Tibial artery (tissue), 4 donors: ENCODE data around the gene HSPA12B.

Source experiments
- DNase-seq, 2 donors: peaks; one replicate each; pipeline ENCODE4 v3.0.0-alpha.2; 2019
- H3K27ac ChIP-seq, 2 donors: fragments of 200-600 bp; sonication (generic) in 1 of 2; 1 replicate in 1 of 2; 2 replicates in 1 of 2; pipeline ENCODE4 v1.5.1; 2018 to 2019; ENCODE audit warnings: mild to moderate bottlenecking in 1 of 2
- H3K27me3 ChIP-seq, 2 donors: fragments of 200-600 bp; sonication (generic) in 1 of 2; one replicate each; pipeline versions ENCODE4 v1.5.1 to v1.6.0; 2016 to 2019
- H3K36me3 ChIP-seq, 3 donors: fragments of 200-600 bp; sonication (generic) in 2 of 3; one replicate each; pipeline ENCODE4 v1.5.1; 2016 to 2019; ENCODE audit warnings: mild to moderate bottlenecking in 2 of 3
- H3K4me1 ChIP-seq, 4 donors: fragments of 200-600 bp; sonication (generic) in 2 of 4; 1 replicate in 3 of 4; 2 replicates in 1 of 4; pipeline ENCODE4 v1.5.1; 2016 to 2019
- H3K4me3 ChIP-seq, 2 donors: fragments of 200-600 bp; sonication (generic) in 1 of 2; 1 replicate in 1 of 2; 2 replicates in 1 of 2; pipeline ENCODE4 v1.5.1; 2018 to 2019; ENCODE audit warnings: mild to moderate bottlenecking in 2 of 2
- H3K9me3 ChIP-seq, 3 donors: fragments of 200-600 bp; sonication (generic) in 1 of 3; one replicate each; pipeline ENCODE4 v1.5.1; 2016 to 2019
- intact Hi-C: fragments of 100-400 bp; cut with DNase I; formaldehyde crosslinking; loops from one replicate; pipeline ENCODE4 v1.15.0; 2023; ENCODE audit warnings: low total_unique reads
- TF ChIP-seq, protein P1 (sequence below), 2 experiments: fragments of 200-600 bp in 1 of 2; fragments of 450-650 bp in 1 of 2; IDR thresholded peaks; one replicate each; pipeline ENCODE4 v1.5.1; 2017 to 2019; ENCODE audit warnings: antibody characterized with exemption in 2 of 2, mild to moderate bottlenecking in 1 of 2, moderate library complexity in 1 of 2

HSPA12B gene

DNA sequence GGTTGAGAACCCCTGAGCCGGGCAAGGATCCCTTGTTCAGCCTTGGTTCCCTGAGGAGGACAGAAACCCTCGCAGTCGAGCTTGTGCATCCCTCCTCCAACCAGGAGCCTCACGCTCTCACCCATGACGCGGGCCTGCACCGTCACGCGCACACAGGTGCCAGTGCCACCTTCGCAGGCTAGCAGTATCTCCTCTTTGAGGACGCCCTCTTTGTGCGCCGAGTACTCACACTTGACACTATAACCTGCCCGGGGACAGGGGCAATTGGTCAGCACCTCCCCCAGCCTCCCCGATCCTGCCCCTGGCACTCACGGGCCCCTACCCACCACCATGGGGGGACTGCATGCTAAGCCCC, 21.8 kb downstream of the HSPA12B start:
- no peak overlapping the region for H3K27ac ChIP-seq
- intact Hi-C loops, result no loop called here
- TF ChIP-seq, protein P1, sequence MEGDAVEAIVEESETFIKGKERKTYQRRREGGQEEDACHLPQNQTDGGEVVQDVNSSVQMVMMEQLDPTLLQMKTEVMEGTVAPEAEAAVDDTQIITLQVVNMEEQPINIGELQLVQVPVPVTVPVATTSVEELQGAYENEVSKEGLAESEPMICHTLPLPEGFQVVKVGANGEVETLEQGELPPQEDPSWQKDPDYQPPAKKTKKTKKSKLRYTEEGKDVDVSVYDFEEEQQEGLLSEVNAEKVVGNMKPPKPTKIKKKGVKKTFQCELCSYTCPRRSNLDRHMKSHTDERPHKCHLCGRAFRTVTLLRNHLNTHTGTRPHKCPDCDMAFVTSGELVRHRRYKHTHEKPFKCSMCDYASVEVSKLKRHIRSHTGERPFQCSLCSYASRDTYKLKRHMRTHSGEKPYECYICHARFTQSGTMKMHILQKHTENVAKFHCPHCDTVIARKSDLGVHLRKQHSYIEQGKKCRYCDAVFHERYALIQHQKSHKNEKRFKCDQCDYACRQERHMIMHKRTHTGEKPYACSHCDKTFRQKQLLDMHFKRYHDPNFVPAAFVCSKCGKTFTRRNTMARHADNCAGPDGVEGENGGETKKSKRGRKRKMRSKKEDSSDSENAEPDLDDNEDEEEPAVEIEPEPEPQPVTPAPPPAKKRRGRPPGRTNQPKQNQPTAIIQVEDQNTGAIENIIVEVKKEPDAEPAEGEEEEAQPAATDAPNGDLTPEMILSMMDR (IDR thresholded peaks at IDR 0.05), result no peak
- DNase-seq, result no peak
- peaks cover 0 to 15% (median 0%) of the 10 kb centered on the region in 4 donors for H3K4me1 ChIP-seq
- H3K27me3 ChIP-seq, result peaks cover 0 to 23% of the 10 kb centered on the region in 2 donors
- no peaks in the 10 kb centered on the region for H3K9me3 ChIP-seq
- no peak overlapping the region for H3K4me3 ChIP-seq
- H3K36me3 ChIP-seq, result peaks cover 0 to 22% (median 6%) of the 10 kb centered on the region in 3 donors

DNA sequence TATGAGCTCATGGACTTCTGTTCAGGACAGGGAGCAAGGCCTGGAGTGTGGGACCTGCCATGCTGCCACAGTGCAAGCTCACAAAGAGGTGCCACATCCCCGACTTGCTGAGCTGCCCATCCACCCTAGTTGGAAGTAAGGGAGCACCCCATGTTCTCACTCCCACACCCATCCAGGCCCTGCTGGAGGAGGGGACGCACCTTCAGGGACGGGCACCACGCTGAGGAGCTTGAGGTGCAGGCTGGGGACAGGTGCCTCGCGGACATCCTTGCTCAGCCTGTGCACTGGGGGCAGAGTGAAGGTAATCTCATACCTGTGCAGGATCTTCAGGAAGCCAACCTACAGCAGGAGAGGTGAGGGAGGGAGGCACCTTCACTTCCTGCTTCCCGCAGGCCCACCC, 22.8 kb downstream of the HSPA12B start:
- peaks cover 0 to 8% (median 0%) of the 10 kb centered on the region in 4 donors for H3K4me1 ChIP-seq
- no peak overlapping the region for H3K27ac ChIP-seq
- peaks cover 0 to 13% of the 10 kb centered on the region in 2 donors for H3K27me3 ChIP-seq
- H3K36me3 ChIP-seq, result peaks cover 0 to 22% (median 6%) of the 10 kb centered on the region in 3 donors
- no peaks in the 10 kb centered on the region for H3K9me3 ChIP-seq
- TF ChIP-seq, protein P1 (IDR thresholded peaks at IDR 0.05), result no peak
- H3K4me3 ChIP-seq, result no peak overlapping the region
- intact Hi-C loops, result no loop called here
- no peak for DNase-seq

DNA sequence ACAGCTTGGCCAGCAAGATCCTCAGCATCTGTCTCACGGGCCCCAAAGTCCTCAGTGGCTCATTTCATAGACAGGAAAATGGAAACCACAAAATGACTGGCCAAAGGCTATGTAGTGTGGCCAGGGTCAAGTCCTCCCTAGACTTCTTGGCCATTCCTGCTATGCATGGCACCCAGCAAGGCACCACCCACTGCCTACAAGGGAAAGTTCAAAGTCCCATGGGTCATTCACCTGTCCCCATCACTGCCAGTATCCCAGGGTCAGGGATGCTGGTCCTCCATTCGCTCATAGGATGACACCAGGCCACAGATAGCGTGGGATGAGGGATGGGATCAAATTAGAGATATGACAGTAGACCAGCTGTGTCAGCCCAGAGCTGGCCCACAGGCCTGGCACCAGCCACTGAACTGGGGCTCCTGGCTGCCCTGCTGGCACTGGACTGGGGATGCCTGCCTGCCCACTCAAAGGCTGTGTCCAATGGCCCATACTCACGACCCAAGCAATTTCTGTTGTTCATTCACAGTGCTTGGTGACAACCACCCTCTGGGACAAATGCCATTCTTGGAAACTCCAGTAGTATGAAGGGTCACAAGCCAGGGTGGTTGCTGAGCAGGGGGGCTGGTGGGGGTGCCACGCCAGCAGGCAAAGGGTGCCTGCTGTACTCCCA, 23.5 kb downstream of the HSPA12B start:
- intact Hi-C loops, result no loop called here
- H3K27me3 ChIP-seq, result peaks cover 0 to 6% of the 10 kb centered on the region in 2 donors
- peaks cover 0 to 8% (median 0%) of the 10 kb centered on the region in 4 donors for H3K4me1 ChIP-seq
- no peaks in the 10 kb centered on the region for H3K9me3 ChIP-seq
- TF ChIP-seq, protein P1 (IDR thresholded peaks at IDR 0.05), result no peak
- no peak for DNase-seq
- no peak overlapping the region for H3K4me3 ChIP-seq
- no peak overlapping the region for H3K27ac ChIP-seq
- peaks cover 0 to 22% (median 6%) of the 10 kb centered on the region in 3 donors for H3K36me3 ChIP-seq

DNA sequence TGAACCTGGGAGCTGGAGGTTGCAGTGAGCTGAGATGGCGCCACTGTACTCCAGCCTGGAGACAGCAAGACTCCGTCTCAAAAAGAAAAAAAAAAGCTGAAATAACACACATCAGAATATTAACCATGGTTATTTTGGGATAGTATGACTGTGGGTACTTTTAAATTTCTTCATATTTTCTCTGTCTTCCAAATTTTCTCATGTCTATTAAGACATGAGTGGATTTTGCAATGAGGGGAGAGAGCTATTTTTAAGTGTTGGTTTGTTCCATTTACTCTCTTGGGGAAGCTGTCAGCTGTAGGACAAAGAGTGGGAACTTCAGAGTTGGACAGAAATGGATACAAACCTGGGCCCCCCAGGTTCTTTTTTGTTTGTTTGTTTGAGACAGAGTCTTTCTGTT, 24.8 kb downstream of the HSPA12B start:
- intact Hi-C loops, result no loop called here
- Histone ChIP-seq H3K27ac (no peak overlapping the region), H3K9me3 (no peaks in the 10 kb centered on the region), H3K4me3 (no peak overlapping the region), H3K4me1 (no peaks in the 10 kb centered on the region), H3K27me3 (no peaks in the 10 kb centered on the region), H3K36me3 (peaks cover 0 to 22% (median 6%) of the 10 kb centered on the region in 3 donors)
- TF ChIP-seq, protein P1 (IDR thresholded peaks at IDR 0.05), result no peak
- DNase-seq, result no peak

DNA sequence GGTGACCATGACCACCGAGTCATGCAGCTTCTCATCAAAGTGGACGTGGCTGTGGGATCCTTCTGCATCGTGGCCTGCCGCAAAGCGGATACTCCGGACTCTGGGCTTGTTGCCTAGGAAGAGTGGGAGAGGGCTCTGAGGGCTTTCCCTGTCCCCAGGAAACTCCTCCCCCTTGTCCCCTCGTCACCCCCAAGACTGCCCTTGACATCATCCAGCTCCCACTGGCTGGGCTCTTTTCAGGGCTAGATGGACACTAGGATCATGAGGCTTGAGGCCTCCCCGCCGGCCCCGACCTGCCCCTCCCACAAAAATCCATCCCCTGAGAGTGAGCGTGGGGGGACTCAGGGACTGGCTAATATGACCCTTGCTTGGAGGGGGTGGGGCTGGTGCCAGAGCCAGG, 26.1 kb downstream of the HSPA12B start:
- intact Hi-C loops, result no loop called here

More for the DNA sequence above, 26.1 kb downstream of the HSPA12B start:
- H3K27me3 ChIP-seq, result no peaks in the 10 kb centered on the region
- DNase-seq, result no peak
- H3K36me3 ChIP-seq, result peaks cover 0 to 22% (median 6%) of the 10 kb centered on the region in 3 donors
- no peak overlapping the region for H3K4me3 ChIP-seq
- no peak overlapping the region for H3K27ac ChIP-seq
- H3K4me1 ChIP-seq, result no peaks in the 10 kb centered on the region
- TF ChIP-seq, protein P1 (IDR thresholded peaks at IDR 0.05), result no peak
- H3K9me3 ChIP-seq, result no peaks in the 10 kb centered on the region
